DMS53 treated with DMSO at 0.1 percent for 48 hours (cell line): Measurements from ENCODE around the gene PRKAR2B.

ENCODE experiments used
- DNase-seq: peaks from one replicate; lab custom pipeline; 2025; ENCODE audit not compliant: unreplicated experiment; lab: John Stamatoyannopoulos, UW

The PRKAR2B gene

DNA sequence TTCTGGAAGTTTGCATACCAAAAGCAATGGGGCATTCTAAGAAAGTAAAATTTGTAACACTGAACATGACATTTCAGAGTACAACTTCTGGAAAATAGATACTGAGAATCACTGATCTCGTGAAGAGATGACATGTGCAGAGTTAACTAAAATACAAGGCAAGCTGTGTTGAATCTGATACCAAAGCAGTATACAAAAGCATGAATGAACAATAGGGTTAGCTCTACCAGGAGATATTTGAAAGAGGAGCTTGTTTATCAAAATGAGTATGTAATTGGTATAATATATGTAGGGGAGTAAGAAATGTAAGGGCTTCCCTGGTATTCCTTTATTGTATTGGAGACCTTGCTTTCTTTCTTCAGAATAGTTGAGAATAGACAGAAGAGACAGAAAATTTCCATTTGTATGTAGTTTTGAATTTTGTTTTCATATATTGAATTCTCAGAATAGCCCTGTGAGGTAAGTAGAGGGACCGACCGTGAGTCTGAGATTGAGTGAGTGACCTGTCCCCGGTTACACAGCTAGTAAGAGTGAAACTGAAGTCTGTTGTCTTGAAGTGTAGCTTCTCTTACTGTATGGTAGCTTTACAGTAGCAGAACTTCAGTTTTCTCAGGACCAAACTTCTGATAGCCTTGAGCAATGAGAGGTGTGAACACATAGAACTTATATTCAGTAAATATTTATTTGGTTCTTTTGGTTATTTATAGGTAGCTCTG, 129.3 kb downstream of the PRKAR2B start:
- DNase-seq = no peak

DNA sequence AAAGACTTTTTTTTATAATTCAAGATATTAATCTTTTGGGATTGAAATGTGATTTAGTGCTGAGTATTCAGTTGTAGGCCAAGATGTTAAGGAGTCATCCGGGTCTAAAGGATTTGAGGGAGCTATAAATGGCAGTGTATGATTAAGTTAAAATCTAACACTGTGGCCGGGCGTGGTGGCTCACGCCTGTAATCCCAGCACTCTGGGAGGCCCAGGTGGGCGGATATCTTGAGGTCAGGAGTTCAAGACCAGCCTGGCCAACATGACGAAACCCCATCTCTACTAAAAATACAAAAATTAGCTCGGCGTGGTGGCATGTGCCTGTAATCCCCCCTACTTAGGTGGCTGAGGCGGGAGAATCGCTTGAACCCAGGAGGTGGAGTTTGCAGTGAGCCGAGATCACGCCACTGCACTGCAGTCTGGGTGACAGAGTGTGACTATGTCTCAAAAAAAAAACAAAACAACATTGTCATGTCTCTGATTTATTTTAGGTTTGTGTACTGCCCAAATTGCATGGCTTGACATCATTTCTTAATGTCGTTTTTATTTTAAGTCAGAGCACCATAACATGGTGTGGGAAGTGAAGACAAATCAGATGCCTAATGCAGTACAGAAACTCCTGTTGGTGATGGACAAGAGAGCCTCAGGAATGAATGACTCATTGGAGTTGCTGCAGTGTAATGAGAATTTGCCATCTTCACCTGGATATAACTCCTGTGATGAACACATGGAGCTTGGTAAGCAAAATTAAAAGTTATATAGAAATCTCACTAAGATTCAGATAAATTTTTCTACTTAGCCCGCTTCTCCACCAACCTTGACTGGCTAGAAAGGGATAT, 135.0 kb downstream of the PRKAR2B start:
- no peak for DNase-seq

- DNase-seq = peak; percentile 25
Measured at GRCh38 chr7:107180378-107180777, 135.9 kb downstream of the PRKAR2B start.

- DNase-seq = no peak
Measured at GRCh38 chr7:107181172-107181571, 136.7 kb downstream of the PRKAR2B start.

GRCh38 chr7:107185716-107186115, 141.2 kb downstream of the PRKAR2B start:
- DNase-seq = no peak

DNA sequence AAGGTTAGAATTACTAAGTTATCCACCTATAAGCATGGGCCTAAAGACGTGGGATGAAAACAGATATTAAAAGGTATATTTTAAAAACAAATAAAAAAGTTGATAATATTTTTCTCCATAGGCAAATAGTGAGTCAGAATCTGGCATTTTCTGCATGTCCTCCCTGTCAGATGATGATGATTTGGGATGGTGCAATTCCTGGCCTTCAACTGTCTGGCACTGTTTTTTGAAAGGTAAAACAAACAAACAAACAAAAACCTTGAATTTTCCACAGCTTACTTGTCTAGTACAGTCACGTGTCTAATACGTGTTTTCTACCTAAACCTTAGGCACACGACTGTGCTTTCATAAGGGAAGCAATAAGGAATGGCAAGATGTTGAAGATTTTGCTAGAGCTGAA, 141.7 kb downstream of the PRKAR2B start:
- no peak for DNase-seq

DNA sequence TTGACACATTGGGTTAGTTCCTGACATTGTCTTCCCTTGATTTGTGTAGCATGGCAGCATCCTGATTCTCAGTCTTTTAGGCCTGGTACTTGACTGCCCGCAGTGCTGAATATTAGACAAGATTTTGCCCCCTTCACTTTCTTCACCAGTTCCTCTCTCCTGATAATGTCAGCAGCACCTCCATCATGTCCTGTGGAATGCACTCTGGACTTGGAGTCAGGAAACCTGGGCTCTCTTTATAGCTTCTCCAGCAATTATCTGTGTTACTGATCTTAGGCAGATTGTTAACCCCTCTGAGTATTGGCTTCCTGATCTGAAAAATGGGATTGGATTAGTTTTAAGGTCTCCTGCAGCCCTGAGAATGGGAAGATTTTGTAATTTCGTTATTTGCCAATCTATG, 143.3 kb downstream of the PRKAR2B start:
- DNase-seq = no peak

- no peak for DNase-seq
Measured at GRCh38 chr7:107190090-107190489, 145.6 kb downstream of the PRKAR2B start.

DNA sequence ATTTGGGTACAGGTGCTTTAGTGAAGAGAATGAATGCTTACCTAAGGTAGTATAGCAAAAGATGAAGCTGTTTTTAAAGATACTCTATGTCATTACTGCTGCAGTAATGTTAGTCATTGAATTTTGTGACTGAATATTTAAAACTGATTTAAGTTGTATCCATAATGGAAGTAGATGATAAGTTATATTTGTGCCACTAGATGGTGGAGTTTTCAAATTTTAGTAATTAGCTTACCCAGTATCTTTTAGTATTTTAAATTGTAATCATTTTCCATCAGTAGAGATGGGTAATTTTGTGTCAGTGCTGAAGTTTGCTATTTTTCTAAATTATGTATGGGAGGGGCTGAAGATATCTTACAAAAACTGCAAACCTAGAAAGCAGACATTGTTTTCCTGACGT, 149.5 kb downstream of the PRKAR2B start:
- DNase-seq = no peak

- peak; percentile 71 for DNase-seq
Measured at GRCh38 chr7:107196834-107197610, 152.5 kb downstream of the PRKAR2B start.

- peak; percentile 73 for DNase-seq
Measured at GRCh38 chr7:107201795-107202450, 157.4 kb downstream of the PRKAR2B start.

DNA sequence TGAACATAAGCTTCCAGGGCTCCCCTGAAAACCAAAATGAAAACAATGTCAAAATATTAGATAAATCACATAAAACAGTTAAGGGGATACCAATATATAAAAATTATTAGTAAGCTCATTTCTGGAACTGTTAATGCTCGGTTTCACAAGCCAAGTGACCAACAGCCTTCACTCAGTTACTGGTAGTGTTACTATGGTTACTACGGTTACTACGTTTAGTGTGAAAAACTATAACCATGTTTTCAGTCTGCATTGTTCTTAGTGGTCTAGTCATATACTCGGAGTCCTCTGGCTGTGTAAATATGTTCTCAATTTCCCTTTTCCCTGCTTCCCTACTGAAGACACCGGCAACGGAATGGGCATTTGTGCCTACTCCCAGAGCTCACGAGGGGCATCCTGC, 159.1 kb downstream of the PRKAR2B start:
- no peak for DNase-seq

GRCh38 chr7:107206136-107206535, 161.6 kb downstream of the PRKAR2B start:
- DNase-seq = no peak

GRCh38 chr7:107206706-107207105, 162.2 kb downstream of the PRKAR2B start:
- no peak for DNase-seq

DNA sequence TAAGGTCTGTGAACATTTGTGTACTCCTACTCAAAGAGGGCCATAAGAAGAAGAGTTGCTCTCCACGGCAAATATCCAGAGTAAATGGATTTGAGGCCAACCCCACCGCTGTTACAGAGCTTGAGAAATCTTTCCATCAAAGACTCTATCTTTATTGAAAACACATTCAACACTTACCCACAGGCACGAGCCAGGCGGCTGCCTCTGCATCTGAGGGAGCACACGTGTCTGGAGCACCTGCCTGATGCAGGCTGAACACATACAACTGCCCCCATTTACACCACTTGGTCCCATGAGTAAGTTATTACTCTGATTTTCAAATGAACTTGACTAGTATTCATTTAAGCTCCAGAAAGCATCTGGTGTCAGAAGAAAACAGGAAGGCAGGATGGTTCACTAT, 163.0 kb downstream of the PRKAR2B start:
- no peak for DNase-seq

DNA sequence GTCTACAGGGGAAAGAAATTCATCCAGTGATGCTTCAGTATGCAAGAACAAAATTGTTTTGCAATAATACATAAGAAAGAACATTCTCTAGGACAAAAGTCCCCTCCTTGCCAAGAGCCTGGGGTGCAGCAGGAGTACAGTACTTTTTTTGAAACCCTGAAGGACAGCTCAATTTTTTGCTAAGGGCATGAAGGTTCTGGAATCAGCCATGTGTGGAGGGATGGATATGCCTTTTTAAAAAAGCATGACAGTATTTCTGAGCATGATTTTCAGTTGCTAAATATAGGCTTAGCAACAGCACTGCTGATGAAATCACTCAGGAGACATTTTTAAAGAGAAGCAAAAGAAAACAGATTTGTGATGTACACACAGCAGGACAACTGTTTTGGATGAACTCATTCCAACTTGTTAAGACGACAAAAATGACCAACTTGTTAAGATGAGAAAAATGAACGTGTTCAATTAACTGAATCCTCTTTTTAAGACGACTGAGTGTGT, 163.6 kb downstream of the PRKAR2B start:
- no peak for DNase-seq

GRCh38 chr7:107208563-107208962, 164.1 kb downstream of the PRKAR2B start:
- no peak for DNase-seq

GRCh38 chr7:107209565-107209964, 165.1 kb downstream of the PRKAR2B start:
- no peak for DNase-seq

GRCh38 chr7:107210400-107210799, 165.9 kb downstream of the PRKAR2B start:
- no peak for DNase-seq
